Dendritic cell treated with granulocyte-macrophage colony-stimulating factor and Interleukin-4, amounts not matched to agents 40 ng/mL and 50 ng/mL, for 4 days (primary cell): ENCODE results near the gene AGTPBP1.

ENCODE experiments used
- H3K27ac Mint-ChIP-seq: one replicate; pipeline ENCODE4 v1.8.0; 2022; ENCODE audit warnings: mild to moderate bottlenecking, mixed read lengths
- H3K27me3 Mint-ChIP-seq: one replicate; pipeline ENCODE4 v1.8.0; 2022; ENCODE audit warnings: mild to moderate bottlenecking, mixed read lengths
- H3K36me3 Mint-ChIP-seq: one replicate; pipeline ENCODE4 v1.8.0; 2022; ENCODE audit warnings: low read depth, mixed read lengths
- H3K4me1 Mint-ChIP-seq: one replicate; pipeline ENCODE4 v1.8.0; 2022; ENCODE audit warnings: low read depth, mixed read lengths
- H3K4me3 Mint-ChIP-seq: one replicate; pipeline ENCODE4 v1.8.0; 2022; ENCODE audit warnings: mild to moderate bottlenecking, moderate library complexity, mixed read lengths
- H3K9me3 Mint-ChIP-seq: one replicate; pipeline ENCODE4 v1.8.0; 2022; ENCODE audit warnings: mixed read lengths
- intact Hi-C: fragments of 100-400 bp; cut with micrococcal nuclease; formaldehyde crosslinking; loops from one replicate; pipeline ENCODE4 v1.15.0; 2022

The AGTPBP1 gene

GRCh38 chr9:85533538-85533937 lies 208.2 kb downstream of the AGTPBP1 start:
- intact Hi-C loops, result no loop called here
- no peaks in the 10 kb centered on the region for H3K36me3 Mint-ChIP-seq
- no peak overlapping the region for H3K27ac Mint-ChIP-seq
- H3K9me3 Mint-ChIP-seq, result no peaks in the 10 kb centered on the region
- H3K4me1 Mint-ChIP-seq, result peaks cover 24% of the 10 kb centered on the region
- no peak overlapping the region for H3K4me3 Mint-ChIP-seq
- no peaks in the 10 kb centered on the region for H3K27me3 Mint-ChIP-seq

GRCh38 chr9:85530721-85531120 lies 211.0 kb downstream of the AGTPBP1 start:
- no peaks in the 10 kb centered on the region for H3K36me3 Mint-ChIP-seq
- peaks cover 23% of the 10 kb centered on the region for H3K4me1 Mint-ChIP-seq
- intact Hi-C loops, result no loop called here
- H3K4me3 Mint-ChIP-seq, result no peak overlapping the region
- peaks cover 3% of the 10 kb centered on the region for H3K27me3 Mint-ChIP-seq
- no peak overlapping the region for H3K27ac Mint-ChIP-seq
- no peaks in the 10 kb centered on the region for H3K9me3 Mint-ChIP-seq

- H3K4me1 Mint-ChIP-seq, result peaks cover 26% of the 10 kb centered on the region
- H3K9me3 Mint-ChIP-seq, result no peaks in the 10 kb centered on the region
- H3K27ac Mint-ChIP-seq, result no peak overlapping the region
- H3K27me3 Mint-ChIP-seq, result peaks cover 21% of the 10 kb centered on the region
- intact Hi-C loops, result no loop called here
- H3K36me3 Mint-ChIP-seq, result no peaks in the 10 kb centered on the region
- no peak overlapping the region for H3K4me3 Mint-ChIP-seq
These were observed 213.1 kb downstream of the AGTPBP1 start for GRCh38 chr9:85528607-85529006.

GRCh38 chr9:85528142-85528541 lies 213.6 kb downstream of the AGTPBP1 start:
- no peak overlapping the region for H3K27ac Mint-ChIP-seq

GRCh38 chr9:85527331-85528020 lies 214.3 kb downstream of the AGTPBP1 start:
- peaks cover 4% of the 10 kb centered on the region for H3K36me3 Mint-ChIP-seq
- H3K4me1 Mint-ChIP-seq, result peaks cover 33% of the 10 kb centered on the region
- no peak overlapping the region for H3K4me3 Mint-ChIP-seq
- H3K27ac Mint-ChIP-seq, result no peak overlapping the region
- peaks cover 29% of the 10 kb centered on the region for H3K27me3 Mint-ChIP-seq
- no peaks in the 10 kb centered on the region for H3K9me3 Mint-ChIP-seq
- intact Hi-C loops, result no loop called here

More at GRCh38 chr9:85528142-85528541, 213.6 kb downstream of the AGTPBP1 start:
- Mint-ChIP-seq H3K36me3 (no peaks in the 10 kb centered on the region), H3K27me3 (peaks cover 24% of the 10 kb centered on the region), H3K9me3 (no peaks in the 10 kb centered on the region), H3K4me1 (peaks cover 28% of the 10 kb centered on the region), H3K4me3 (no peak overlapping the region)
- intact Hi-C loops, result no loop called here

GRCh38 chr9:85524531-85524930 lies 217.2 kb downstream of the AGTPBP1 start:
- H3K9me3 Mint-ChIP-seq, result no peaks in the 10 kb centered on the region
- intact Hi-C loops, result no loop called here
- H3K27ac Mint-ChIP-seq, result no peak overlapping the region
- peaks cover 5% of the 10 kb centered on the region for H3K36me3 Mint-ChIP-seq
- no peak overlapping the region for H3K4me3 Mint-ChIP-seq
- peaks cover 31% of the 10 kb centered on the region for H3K4me1 Mint-ChIP-seq
- H3K27me3 Mint-ChIP-seq, result peaks cover 36% of the 10 kb centered on the region

- H3K36me3 Mint-ChIP-seq, result peaks cover 5% of the 10 kb centered on the region
- H3K4me1 Mint-ChIP-seq, result peaks cover 23% of the 10 kb centered on the region
- H3K27ac Mint-ChIP-seq, result peak overlapping the region; percentile 83
- H3K9me3 Mint-ChIP-seq, result no peaks in the 10 kb centered on the region
- peak overlapping the region; percentile 79 for H3K4me3 Mint-ChIP-seq
- intact Hi-C loops, result no loop called here
- H3K27me3 Mint-ChIP-seq, result peaks cover 36% of the 10 kb centered on the region
These were observed 218.6 kb downstream of the AGTPBP1 start for GRCh38 chr9:85523202-85523601.

GRCh38 chr9:85522459-85523092 lies 219.2 kb downstream of the AGTPBP1 start:
- intact Hi-C loops, result no loop called here
- Mint-ChIP-seq H3K27ac (peak overlapping the region; percentile 83), H3K9me3 (no peaks in the 10 kb centered on the region), H3K27me3 (peaks cover 36% of the 10 kb centered on the region), H3K4me1 (peaks cover 23% of the 10 kb centered on the region), H3K4me3 (peak overlapping the region; percentile 79), H3K36me3 (peaks cover 5% of the 10 kb centered on the region)

- H3K9me3 Mint-ChIP-seq, result no peaks in the 10 kb centered on the region
- H3K4me3 Mint-ChIP-seq, result peak overlapping the region; percentile 79
- H3K36me3 Mint-ChIP-seq, result peaks cover 5% of the 10 kb centered on the region
- H3K27ac Mint-ChIP-seq, result no peak overlapping the region
- H3K4me1 Mint-ChIP-seq, result peaks cover 23% of the 10 kb centered on the region
- peaks cover 42% of the 10 kb centered on the region for H3K27me3 Mint-ChIP-seq
- intact Hi-C loops, result no loop called here
These were observed 220.2 kb downstream of the AGTPBP1 start for GRCh38 chr9:85521371-85522197.

- H3K4me1 Mint-ChIP-seq, result peaks cover 1% of the 10 kb centered on the region
- no peaks in the 10 kb centered on the region for H3K9me3 Mint-ChIP-seq
- H3K27ac Mint-ChIP-seq, result no peak overlapping the region
- intact Hi-C loops, result no loop called here
- H3K36me3 Mint-ChIP-seq, result no peaks in the 10 kb centered on the region
- no peak overlapping the region for H3K4me3 Mint-ChIP-seq
- peaks cover 11% of the 10 kb centered on the region for H3K27me3 Mint-ChIP-seq
These were observed 224.6 kb downstream of the AGTPBP1 start for GRCh38 chr9:85516976-85517637.

GRCh38 chr9:85516455-85516854 lies 225.3 kb downstream of the AGTPBP1 start:
- H3K36me3 Mint-ChIP-seq, result no peaks in the 10 kb centered on the region
- intact Hi-C loops, result no loop called here
- H3K27me3 Mint-ChIP-seq, result peaks cover 11% of the 10 kb centered on the region

GRCh38 chr9:85515021-85515420 lies 226.7 kb downstream of the AGTPBP1 start:
- Mint-ChIP-seq H3K36me3 (no peaks in the 10 kb centered on the region), H3K27me3 (peaks cover 9% of the 10 kb centered on the region), H3K4me3 (no peak overlapping the region), H3K9me3 (no peaks in the 10 kb centered on the region), H3K4me1 (no peaks in the 10 kb centered on the region), H3K27ac (no peak overlapping the region)
- intact Hi-C loops, result no loop called here

More at GRCh38 chr9:85516455-85516854, 225.3 kb downstream of the AGTPBP1 start:
- no peaks in the 10 kb centered on the region for H3K9me3 Mint-ChIP-seq
- no peak overlapping the region for H3K4me3 Mint-ChIP-seq
- H3K27ac Mint-ChIP-seq, result no peak overlapping the region
- no peaks in the 10 kb centered on the region for H3K4me1 Mint-ChIP-seq

GRCh38 chr9:85514256-85514655 lies 227.5 kb downstream of the AGTPBP1 start:
- H3K27me3 Mint-ChIP-seq, result peaks cover 6% of the 10 kb centered on the region
- intact Hi-C loops, result no loop called here
- no peaks in the 10 kb centered on the region for H3K36me3 Mint-ChIP-seq
- H3K4me1 Mint-ChIP-seq, result no peaks in the 10 kb centered on the region
- H3K9me3 Mint-ChIP-seq, result no peaks in the 10 kb centered on the region
- no peak overlapping the region for H3K4me3 Mint-ChIP-seq
- H3K27ac Mint-ChIP-seq, result no peak overlapping the region

GRCh38 chr9:85511746-85512145 lies 230.0 kb downstream of the AGTPBP1 start:
- Mint-ChIP-seq H3K36me3 (no peaks in the 10 kb centered on the region), H3K4me1 (no peaks in the 10 kb centered on the region), H3K27me3 (peaks cover under 1% of the 10 kb centered on the region), H3K9me3 (no peaks in the 10 kb centered on the region), H3K4me3 (no peak overlapping the region), H3K27ac (no peak overlapping the region)
- intact Hi-C loops, result no loop called here
